ENCODE data around the gene TRMO. TPM values are rescaled to one million over a fixed set of nuclear protein-coding genes. Genes with fewer than 3 reads are reported as not detected.

The TRMO gene
- total and polyA plus RNA-seq, 2 of the 13 experiments (the other 11 are each of a cell fraction or from before 2014, with no cell fraction given), result 8.7 to 18.6 TPM

- TF ChIP-seq, protein P1, sequence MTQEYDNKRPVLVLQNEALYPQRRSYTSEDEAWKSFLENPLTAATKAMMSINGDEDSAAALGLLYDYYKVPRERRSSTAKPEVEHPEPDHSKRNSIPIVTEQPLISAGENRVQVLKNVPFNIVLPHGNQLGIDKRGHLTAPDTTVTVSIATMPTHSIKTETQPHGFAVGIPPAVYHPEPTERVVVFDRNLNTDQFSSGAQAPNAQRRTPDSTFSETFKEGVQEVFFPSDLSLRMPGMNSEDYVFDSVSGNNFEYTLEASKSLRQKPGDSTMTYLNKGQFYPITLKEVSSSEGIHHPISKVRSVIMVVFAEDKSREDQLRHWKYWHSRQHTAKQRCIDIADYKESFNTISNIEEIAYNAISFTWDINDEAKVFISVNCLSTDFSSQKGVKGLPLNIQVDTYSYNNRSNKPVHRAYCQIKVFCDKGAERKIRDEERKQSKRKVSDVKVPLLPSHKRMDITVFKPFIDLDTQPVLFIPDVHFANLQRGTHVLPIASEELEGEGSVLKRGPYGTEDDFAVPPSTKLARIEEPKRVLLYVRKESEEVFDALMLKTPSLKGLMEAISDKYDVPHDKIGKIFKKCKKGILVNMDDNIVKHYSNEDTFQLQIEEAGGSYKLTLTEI (CRISPR knock-in tag; conservative IDR thresholded peaks at IDR 0.05), result no peak
- TF ChIP-seq ZNF674 (CRISPR knock-in tag; IDR thresholded peaks at IDR 0.05; ENCODE audit: low read depth), result no peak
- peak; percentile 36; the same call in 1 of the 2 replicates for TF ChIP-seq PAWR (CRISPR knock-in tag; IDR thresholded peaks at IDR 0.05; ENCODE audit: borderline replicate concordance)
- peak; percentile 97 for TF ChIP-seq ZMYM4 (CRISPR knock-in tag; IDR thresholded peaks at IDR 0.05)
- TF ChIP-seq KAT7 (CRISPR knock-in tag; IDR thresholded peaks at IDR 0.05; ENCODE audit: borderline replicate concordance), result peak; percentile 75; the same call in 1 of the 2 replicates
- TF ChIP-seq ZNF234 (CRISPR knock-in tag; conservative IDR thresholded peaks at IDR 0.05), result no peak
- no peak for TF ChIP-seq ZNF441 (CRISPR knock-in tag; IDR thresholded peaks at IDR 0.05; ENCODE audit: borderline replicate concordance)
- TF ChIP-seq, protein P2, sequence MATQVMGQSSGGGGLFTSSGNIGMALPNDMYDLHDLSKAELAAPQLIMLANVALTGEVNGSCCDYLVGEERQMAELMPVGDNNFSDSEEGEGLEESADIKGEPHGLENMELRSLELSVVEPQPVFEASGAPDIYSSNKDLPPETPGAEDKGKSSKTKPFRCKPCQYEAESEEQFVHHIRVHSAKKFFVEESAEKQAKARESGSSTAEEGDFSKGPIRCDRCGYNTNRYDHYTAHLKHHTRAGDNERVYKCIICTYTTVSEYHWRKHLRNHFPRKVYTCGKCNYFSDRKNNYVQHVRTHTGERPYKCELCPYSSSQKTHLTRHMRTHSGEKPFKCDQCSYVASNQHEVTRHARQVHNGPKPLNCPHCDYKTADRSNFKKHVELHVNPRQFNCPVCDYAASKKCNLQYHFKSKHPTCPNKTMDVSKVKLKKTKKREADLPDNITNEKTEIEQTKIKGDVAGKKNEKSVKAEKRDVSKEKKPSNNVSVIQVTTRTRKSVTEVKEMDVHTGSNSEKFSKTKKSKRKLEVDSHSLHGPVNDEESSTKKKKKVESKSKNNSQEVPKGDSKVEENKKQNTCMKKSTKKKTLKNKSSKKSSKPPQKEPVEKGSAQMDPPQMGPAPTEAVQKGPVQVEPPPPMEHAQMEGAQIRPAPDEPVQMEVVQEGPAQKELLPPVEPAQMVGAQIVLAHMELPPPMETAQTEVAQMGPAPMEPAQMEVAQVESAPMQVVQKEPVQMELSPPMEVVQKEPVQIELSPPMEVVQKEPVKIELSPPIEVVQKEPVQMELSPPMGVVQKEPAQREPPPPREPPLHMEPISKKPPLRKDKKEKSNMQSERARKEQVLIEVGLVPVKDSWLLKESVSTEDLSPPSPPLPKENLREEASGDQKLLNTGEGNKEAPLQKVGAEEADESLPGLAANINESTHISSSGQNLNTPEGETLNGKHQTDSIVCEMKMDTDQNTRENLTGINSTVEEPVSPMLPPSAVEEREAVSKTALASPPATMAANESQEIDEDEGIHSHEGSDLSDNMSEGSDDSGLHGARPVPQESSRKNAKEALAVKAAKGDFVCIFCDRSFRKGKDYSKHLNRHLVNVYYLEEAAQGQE (IDR thresholded peaks at IDR 0.05; ENCODE audit: borderline replicate concordance in 1 of 2, low read depth in 1 of 2, low read length in 2 of 2), result peak in 1 of 2 experiments; percentile 49; a peak in 1 of 4 replicates
- no peak for TF ChIP-seq ZNF75D (CRISPR knock-in tag; IDR thresholded peaks at IDR 0.05; ENCODE audit: borderline replicate concordance)
- peak; percentile 49; the same call in 1 of the 2 replicates for TF ChIP-seq LCORL (IDR thresholded peaks at IDR 0.05)
- TF ChIP-seq LCORL (CRISPR knock-in tag; IDR thresholded peaks at IDR 0.05), result peak; percentile 85
- no peak for TF ChIP-seq NR3C1 (CRISPR knock-in tag; IDR thresholded peaks at IDR 0.05)
- no peak for TF ChIP-seq ZNF562 (CRISPR knock-in tag; IDR thresholded peaks at IDR 0.05; ENCODE audit: borderline replicate concordance)
- peak; percentile 56; the same call in 1 of the 2 replicates for TF ChIP-seq ZNF451 (CRISPR knock-in tag; IDR thresholded peaks at IDR 0.05)
- peak; percentile 88; the same call in 1 of the 2 replicates for TF ChIP-seq SIN3B (IDR thresholded peaks at IDR 0.05; ENCODE audit: low read length)
- TF ChIP-seq SP5 (CRISPR knock-in tag; IDR thresholded peaks at IDR 0.05; ENCODE audit: borderline replicate concordance, low read depth), result no peak
- TF ChIP-seq ATAD3A (CRISPR knock-in tag; IDR thresholded peaks at IDR 0.05), result 0 out of 2 replicates have a peak, but pooled peaks have one; percentile 47
- TF ChIP-seq, protein P3, sequence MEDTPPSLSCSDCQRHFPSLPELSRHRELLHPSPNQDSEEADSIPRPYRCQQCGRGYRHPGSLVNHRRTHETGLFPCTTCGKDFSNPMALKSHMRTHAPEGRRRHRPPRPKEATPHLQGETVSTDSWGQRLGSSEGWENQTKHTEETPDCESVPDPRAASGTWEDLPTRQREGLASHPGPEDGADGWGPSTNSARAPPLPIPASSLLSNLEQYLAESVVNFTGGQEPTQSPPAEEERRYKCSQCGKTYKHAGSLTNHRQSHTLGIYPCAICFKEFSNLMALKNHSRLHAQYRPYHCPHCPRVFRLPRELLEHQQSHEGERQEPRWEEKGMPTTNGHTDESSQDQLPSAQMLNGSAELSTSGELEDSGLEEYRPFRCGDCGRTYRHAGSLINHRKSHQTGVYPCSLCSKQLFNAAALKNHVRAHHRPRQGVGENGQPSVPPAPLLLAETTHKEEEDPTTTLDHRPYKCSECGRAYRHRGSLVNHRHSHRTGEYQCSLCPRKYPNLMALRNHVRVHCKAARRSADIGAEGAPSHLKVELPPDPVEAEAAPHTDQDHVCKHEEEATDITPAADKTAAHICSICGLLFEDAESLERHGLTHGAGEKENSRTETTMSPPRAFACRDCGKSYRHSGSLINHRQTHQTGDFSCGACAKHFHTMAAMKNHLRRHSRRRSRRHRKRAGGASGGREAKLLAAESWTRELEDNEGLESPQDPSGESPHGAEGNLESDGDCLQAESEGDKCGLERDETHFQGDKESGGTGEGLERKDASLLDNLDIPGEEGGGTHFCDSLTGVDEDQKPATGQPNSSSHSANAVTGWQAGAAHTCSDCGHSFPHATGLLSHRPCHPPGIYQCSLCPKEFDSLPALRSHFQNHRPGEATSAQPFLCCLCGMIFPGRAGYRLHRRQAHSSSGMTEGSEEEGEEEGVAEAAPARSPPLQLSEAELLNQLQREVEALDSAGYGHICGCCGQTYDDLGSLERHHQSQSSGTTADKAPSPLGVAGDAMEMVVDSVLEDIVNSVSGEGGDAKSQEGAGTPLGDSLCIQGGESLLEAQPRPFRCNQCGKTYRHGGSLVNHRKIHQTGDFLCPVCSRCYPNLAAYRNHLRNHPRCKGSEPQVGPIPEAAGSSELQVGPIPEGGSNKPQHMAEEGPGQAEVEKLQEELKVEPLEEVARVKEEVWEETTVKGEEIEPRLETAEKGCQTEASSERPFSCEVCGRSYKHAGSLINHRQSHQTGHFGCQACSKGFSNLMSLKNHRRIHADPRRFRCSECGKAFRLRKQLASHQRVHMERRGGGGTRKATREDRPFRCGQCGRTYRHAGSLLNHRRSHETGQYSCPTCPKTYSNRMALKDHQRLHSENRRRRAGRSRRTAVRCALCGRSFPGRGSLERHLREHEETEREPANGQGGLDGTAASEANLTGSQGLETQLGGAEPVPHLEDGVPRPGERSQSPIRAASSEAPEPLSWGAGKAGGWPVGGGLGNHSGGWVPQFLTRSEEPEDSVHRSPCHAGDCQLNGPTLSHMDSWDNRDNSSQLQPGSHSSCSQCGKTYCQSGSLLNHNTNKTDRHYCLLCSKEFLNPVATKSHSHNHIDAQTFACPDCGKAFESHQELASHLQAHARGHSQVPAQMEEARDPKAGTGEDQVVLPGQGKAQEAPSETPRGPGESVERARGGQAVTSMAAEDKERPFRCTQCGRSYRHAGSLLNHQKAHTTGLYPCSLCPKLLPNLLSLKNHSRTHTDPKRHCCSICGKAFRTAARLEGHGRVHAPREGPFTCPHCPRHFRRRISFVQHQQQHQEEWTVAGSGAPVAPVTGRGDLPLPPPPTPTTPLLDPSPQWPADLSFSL (CRISPR knock-in tag; IDR thresholded peaks at IDR 0.05), result no peak
Observed at GRCh38 chr9:97921959-97922724, at the start of gene TRMO (continued).
